CD4-positive, alpha-beta T cell treated with Interleukin-15 for 1 hour (primary cell): ENCODE results near the gene FBXL13.
"Not testable (repeated sequence)": the region's sequence is repeated elsewhere in the genome, so short reads cannot be mapped to it uniquely, and the experiment has no call there.

ENCODE experiments used
- DNase-seq: peaks from one replicate; pipeline ENCODE4 v3.0.0-alpha.2; 2020

The FBXL13 gene

GRCh38 chr7:102979670-102980069, 94.9 kb downstream of the FBXL13 start:
- DNase-seq, result no peak

GRCh38 chr7:102978284-102978683, 96.3 kb downstream of the FBXL13 start:
- DNase-seq, result no peak

GRCh38 chr7:102977586-102977985, 97.0 kb downstream of the FBXL13 start:
- DNase-seq, result not testable (repeated sequence)

- DNase-seq, result no peak
These were observed 98.1 kb downstream of the FBXL13 start for GRCh38 chr7:102976493-102976892.

- DNase-seq, result no peak
These were observed 98.7 kb downstream of the FBXL13 start for GRCh38 chr7:102975854-102976253.

- no peak for DNase-seq
These were observed 100.0 kb downstream of the FBXL13 start for GRCh38 chr7:102974366-102975236.

GRCh38 chr7:102973096-102973802, 101.3 kb downstream of the FBXL13 start:
- DNase-seq, result no peak

- DNase-seq, result no peak
These were observed 106.8 kb downstream of the FBXL13 start for GRCh38 chr7:102967798-102968197.

GRCh38 chr7:102966465-102966864, 108.1 kb downstream of the FBXL13 start:
- DNase-seq, result no peak

- not testable (repeated sequence) for DNase-seq
These were observed 112.6 kb downstream of the FBXL13 start for GRCh38 chr7:102961993-102962392.

GRCh38 chr7:102958004-102958403, 116.6 kb downstream of the FBXL13 start:
- not testable (repeated sequence) for DNase-seq

- DNase-seq, result not testable (repeated sequence)
These were observed 120.2 kb downstream of the FBXL13 start for GRCh38 chr7:102954359-102954758.

GRCh38 chr7:102953406-102953805, 121.2 kb downstream of the FBXL13 start:
- DNase-seq, result no peak

GRCh38 chr7:102951839-102952238, 122.8 kb downstream of the FBXL13 start:
- DNase-seq, result no peak

- DNase-seq, result no peak
These were observed 130.4 kb downstream of the FBXL13 start for GRCh38 chr7:102944241-102944640.

GRCh38 chr7:102943423-102944169, 131.0 kb downstream of the FBXL13 start:
- DNase-seq, result no peak

- no peak for DNase-seq
These were observed 131.7 kb downstream of the FBXL13 start for GRCh38 chr7:102942868-102943267.

GRCh38 chr7:102942181-102942866, 132.3 kb downstream of the FBXL13 start:
- DNase-seq, result no peak

- DNase-seq, result no peak
These were observed 135.9 kb downstream of the FBXL13 start for GRCh38 chr7:102938679-102939078.

GRCh38 chr7:102935450-102936115, 139.0 kb downstream of the FBXL13 start:
- DNase-seq, result no peak

- no peak for DNase-seq
These were observed 139.9 kb downstream of the FBXL13 start for GRCh38 chr7:102934701-102935100.

- no peak for DNase-seq
These were observed 140.4 kb downstream of the FBXL13 start for GRCh38 chr7:102934239-102934638.
